Astrocyte (in vitro differentiated cells and primary cell): Measurements from ENCODE around the gene ANTXR1.

Experiments used
- CTCF ChIP-seq: IDR thresholded peaks from 2 replicates; pipeline ENCODE4 v1.5.1; 2011; ENCODE audit warnings: low read depth, mild to moderate bottlenecking, inconsistent platforms, low read length, moderate library complexity; ENCODE audit not compliant: insufficient read depth
- EZH2 ChIP-seq: IDR thresholded peaks from 2 replicates; pipeline ENCODE4 v1.6.1; 2012; ENCODE audit warnings: mild to moderate bottlenecking, low read length, inconsistent platforms; ENCODE audit not compliant: insufficient read depth

GRCh38 chr2:69139778-69140670 lies 127.0 kb downstream of the ANTXR1 start:
- no peak for TF ChIP-seq CTCF
- no peak for TF ChIP-seq EZH2
